OCI-LY1 (cell line): Measurements from ENCODE around the gene MYO18A.

Experiments
- EZH2 ChIP-seq: fragments of 200-600 bp; sonication (generic), shearing (Covaris generic); IDR thresholded peaks from 2 replicates; pipeline ENCODE4 v1.8.0; 2017; ENCODE audit warnings: borderline replicate concordance, mixed run types, mild to moderate bottlenecking, antibody characterized with exemption, low read length, moderate library complexity, mixed read lengths
- TF ChIP-seq, protein P1 (sequence below): fragments of 200-600 bp; sonication (generic), shearing (Covaris generic); IDR thresholded peaks from 2 replicates; pipeline ENCODE4 v1.5.1; 2017; ENCODE audit warnings: mild to moderate bottlenecking, antibody characterized with exemption, low read length, moderate library complexity, mixed read lengths

GRCh38 chr17:29162909-29163341 is 17.3 kb downstream of the MYO18A start:
- no peak for TF ChIP-seq EZH2
- TF ChIP-seq, protein P1, sequence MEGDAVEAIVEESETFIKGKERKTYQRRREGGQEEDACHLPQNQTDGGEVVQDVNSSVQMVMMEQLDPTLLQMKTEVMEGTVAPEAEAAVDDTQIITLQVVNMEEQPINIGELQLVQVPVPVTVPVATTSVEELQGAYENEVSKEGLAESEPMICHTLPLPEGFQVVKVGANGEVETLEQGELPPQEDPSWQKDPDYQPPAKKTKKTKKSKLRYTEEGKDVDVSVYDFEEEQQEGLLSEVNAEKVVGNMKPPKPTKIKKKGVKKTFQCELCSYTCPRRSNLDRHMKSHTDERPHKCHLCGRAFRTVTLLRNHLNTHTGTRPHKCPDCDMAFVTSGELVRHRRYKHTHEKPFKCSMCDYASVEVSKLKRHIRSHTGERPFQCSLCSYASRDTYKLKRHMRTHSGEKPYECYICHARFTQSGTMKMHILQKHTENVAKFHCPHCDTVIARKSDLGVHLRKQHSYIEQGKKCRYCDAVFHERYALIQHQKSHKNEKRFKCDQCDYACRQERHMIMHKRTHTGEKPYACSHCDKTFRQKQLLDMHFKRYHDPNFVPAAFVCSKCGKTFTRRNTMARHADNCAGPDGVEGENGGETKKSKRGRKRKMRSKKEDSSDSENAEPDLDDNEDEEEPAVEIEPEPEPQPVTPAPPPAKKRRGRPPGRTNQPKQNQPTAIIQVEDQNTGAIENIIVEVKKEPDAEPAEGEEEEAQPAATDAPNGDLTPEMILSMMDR = no peak
